ENCODE measurements around the gene FOXJ3. TPM values are rescaled to one million over a fixed set of nuclear protein-coding genes. Genes with fewer than 3 reads are reported as not detected.

FOXJ3 gene
- polyA plus RNA-seq, 1 of the 3 experiments (the other 2 are of a cell fraction) = 16.0 TPM

GRCh38 chr1:42189931-42190853 is 144.8 kb downstream of the FOXJ3 start:
- POLR2A ChIA-PET = interaction anchor here (0.7 kb wide), 1 partner anchor 15 kb away, joined by 3 read pairs; no protein-coding TSS in a partner anchor
- no peak overlapping the region for H3K27ac ChIP-seq (ENCODE audit: low read depth in 2 of 2, low read length in 1 of 2)
- no peak overlapping the region for H3K9ac ChIP-seq
- H3F3A ChIP-seq (replicated peaks; ENCODE audit: insufficient read depth) = peaks cover 18% of the 10 kb centered on the region
- no peak overlapping the region for H3K4me3 ChIP-seq (ENCODE audit: low read depth in 2 of 2, low read length in 1 of 2)
- peaks cover 7% of the 10 kb centered on the region; the same call in 1 of the 2 replicates for H4K20me1 ChIP-seq (ENCODE audit: insufficient read depth)
- no peak overlapping the region for H3K4me2 ChIP-seq
- peaks cover 67 to 69% of the 10 kb centered on the region in 2 experiments for H3K36me3 ChIP-seq (replicated peaks in 1 of 2; ENCODE audit: control insufficient read depth in 1 of 2, insufficient read depth in 2 of 2, low read length in 1 of 2)
- H3K9me3 ChIP-seq = no peaks in the 10 kb centered on the region
- TF ChIP-seq GABPA (IDR thresholded peaks at IDR 0.05; ENCODE audit: low read depth) (no peak), MAX (IDR thresholded peaks at IDR 0.05; ENCODE audit: low read depth) (no peak), TCF12 (IDR thresholded peaks at IDR 0.05) (no peak), EP300 (IDR thresholded peaks at IDR 0.05; ENCODE audit: borderline replicate concordance in 1 of 2, low read depth in 1 of 2, low read length in 1 of 2) (no peak), FOXM1 (IDR thresholded peaks at IDR 0.05; ENCODE audit: low read depth) (no peak), RXRA (IDR thresholded peaks at IDR 0.05; ENCODE audit: borderline replicate concordance, low read depth) (no peak), PBX3 (IDR thresholded peaks at IDR 0.05) (no peak), SIN3A (IDR thresholded peaks at IDR 0.05; ENCODE audit: borderline replicate concordance, low read depth, low read length) (no peak)
- no peaks in the 10 kb centered on the region for H3K9me2 ChIP-seq
- H3K4me1 ChIP-seq (ENCODE audit: control insufficient read depth in 1 of 2, insufficient read depth in 2 of 2, low read depth in 1 of 2, low read length in 1 of 2) = peaks cover 0 to 7% of the 10 kb centered on the region in 2 experiments; a peak in 2 of 4 replicates
- H2AFZ ChIP-seq (ENCODE audit: low read depth) = no peak overlapping the region
- H3K79me2 ChIP-seq (ENCODE audit: insufficient read depth) = no peaks in the 10 kb centered on the region; the same call in 1 of the 2 replicates
- CTCF ChIA-PET = no interaction called here
- no peak for DNase-seq
- 96% methylated on average over 6 of the region's 6 CpGs for WGBS (ENCODE audit: low lambda C conversion rate)
- no peaks in the 10 kb centered on the region for H3K27me3 ChIP-seq (ENCODE audit: insufficient read depth)

- no peak for DNase-seq
- Histone ChIP-seq H3K27me3 (ENCODE audit: insufficient read depth) (no peaks in the 10 kb centered on the region), H3K9me2 (no peaks in the 10 kb centered on the region), H2AFZ (ENCODE audit: low read depth) (no peak overlapping the region), H3K27ac (ENCODE audit: low read depth in 2 of 2, low read length in 1 of 2) (peak overlapping the region in 1 of 2 experiments; percentile 70; a peak in 2 of 4 replicates), H3K9me3 (no peaks in the 10 kb centered on the region), H3K9ac (no peak overlapping the region), H3F3A (replicated peaks; ENCODE audit: insufficient read depth) (peaks cover 13% of the 10 kb centered on the region), H3K36me3 (replicated peaks in 1 of 2; ENCODE audit: control insufficient read depth in 1 of 2, insufficient read depth in 2 of 2, low read length in 1 of 2) (peaks cover 53 to 61% of the 10 kb centered on the region in 2 experiments), H3K4me2 (peak overlapping the region; percentile 11; the same call in 1 of the 2 replicates), H3K4me1 (ENCODE audit: control insufficient read depth in 1 of 2, insufficient read depth in 2 of 2, low read depth in 1 of 2, low read length in 1 of 2) (peaks cover 5 to 7% of the 10 kb centered on the region in 2 experiments; a peak in 3 of 4 replicates), H3K4me3 (ENCODE audit: low read depth in 2 of 2, low read length in 1 of 2) (no peak overlapping the region), H4K20me1 (ENCODE audit: insufficient read depth) (peaks cover 7% of the 10 kb centered on the region; the same call in 1 of the 2 replicates), H3K79me2 (ENCODE audit: insufficient read depth) (no peaks in the 10 kb centered on the region; the same call in 1 of the 2 replicates)
- POLR2A ChIA-PET = no interaction called here
- CTCF ChIA-PET = interaction anchor here (3.4 kb wide), 1 partner anchor 13 kb away, joined by 27 read pairs; no protein-coding TSS in a partner anchor
- WGBS (ENCODE audit: low lambda C conversion rate) = 69% methylated on average over 3 of the region's 3 CpGs
- no peak for TF ChIP-seq NRF1 (IDR thresholded peaks at IDR 0.05; ENCODE audit: low read depth, low read length)
- peak; percentile 89 for TF ChIP-seq PBX3 (IDR thresholded peaks at IDR 0.05)
- TF ChIP-seq IRF3 (IDR thresholded peaks at IDR 0.05; ENCODE audit: low read depth, low read length) = no peak
- TF ChIP-seq POLR2AphosphoS5 (IDR thresholded peaks at IDR 0.05; ENCODE audit: low read depth, low read length) = no peak
- no peak for TF ChIP-seq REST (IDR thresholded peaks at IDR 0.05; ENCODE audit: low read depth, low read length)
- 0 out of 2 replicates have a peak, but pooled peaks have one; percentile 41 for TF ChIP-seq TCF12 (IDR thresholded peaks at IDR 0.05)
- no peak for TF ChIP-seq MEF2A (IDR thresholded peaks at IDR 0.05; ENCODE audit: borderline replicate concordance, low read depth)
- TF ChIP-seq SIN3A (IDR thresholded peaks at IDR 0.05; ENCODE audit: borderline replicate concordance, low read depth, low read length) = no peak
- TF ChIP-seq RAD21 (IDR thresholded peaks at IDR 0.05; ENCODE audit: low read length) = no peak
- TF ChIP-seq FOXJ3 (CRISPR knock-in tag; IDR thresholded peaks at IDR 0.05) = no peak
- TF ChIP-seq ELF1 (IDR thresholded peaks at IDR 0.05) = no peak
- TF ChIP-seq RCOR1 (IDR thresholded peaks at IDR 0.05; ENCODE audit: low read length) = no peak
- TF ChIP-seq MAX (IDR thresholded peaks at IDR 0.05; ENCODE audit: low read depth) = no peak
- no peak for TF ChIP-seq TEAD4 (IDR thresholded peaks at IDR 0.05; ENCODE audit: borderline replicate concordance, insufficient read depth)
Observed at GRCh38 chr1:42186152-42186551, 148.9 kb downstream of the FOXJ3 start.
